Transverse colon (tissue), 4 donors: ENCODE results near the gene SRMS. TPM values are rescaled to one million over a fixed set of nuclear protein-coding genes. Genes with fewer than 3 reads are reported as not detected.

Experiments
- DNase-seq: peaks from one replicate; pipeline ENCODE4 v3.0.0-alpha.2; 2019
- H3K27ac ChIP-seq, 4 donors: fragments of 200-600 bp; sonication (generic); 2 replicates each; pipeline ENCODE4 v1.5.1; 2016 to 2018; ENCODE audit warnings: inconsistent platforms in 4 of 4
- H3K27me3 ChIP-seq: fragments of 200-600 bp; sonication (generic); 2 replicates; pipeline ENCODE4 v1.5.1; 2017; ENCODE audit warnings: inconsistent platforms
- H3K36me3 ChIP-seq, 4 donors: fragments of 200-600 bp; sonication (generic); 2 replicates each; pipeline ENCODE4 v1.5.1; 2017 to 2019; ENCODE audit warnings: inconsistent platforms in 4 of 4
- H3K4me1 ChIP-seq, 4 donors: fragments of 200-600 bp; sonication (generic); 2 replicates each; pipeline ENCODE4 v1.5.1; 2017 to 2020; ENCODE audit warnings: inconsistent platforms in 4 of 4
- H3K4me3 ChIP-seq, 4 donors: fragments of 200-600 bp; sonication (generic); 1 replicate in 1 of 4; 2 replicates in 3 of 4; pipeline versions ENCODE4 v1.5.1 to v1.6.1; 2017 to 2019; ENCODE audit warnings: inconsistent platforms in 4 of 4
- H3K9me3 ChIP-seq, 2 donors: fragments of 200-600 bp; sonication (generic); 2 replicates each; pipeline ENCODE4 v1.5.1; 2017 to 2019; ENCODE audit warnings: inconsistent platforms in 2 of 2
- CTCF ChIP-seq, 5 experiments: fragments of 200-600 bp in 3 of 5; fragments of 450-650 bp in 2 of 5; sonication (generic) in 3 of 5; IDR thresholded peaks; 1 replicate in 2 of 5; 2 replicates in 3 of 5; pipeline ENCODE4 v1.5.1; 2016 to 2017; ENCODE audit warnings: antibody characterized with exemption in 5 of 5, inconsistent platforms in 3 of 5, mild to moderate bottlenecking in 2 of 5, moderate library complexity in 1 of 5
- EP300 ChIP-seq: sonication (generic); formaldehyde crosslinking; IDR thresholded peaks from one replicate; pipeline ENCODE4 v1.6.1; 2017; ENCODE audit warnings: antibody characterized with exemption, low read depth
- POLR2A ChIP-seq: fragments of 450-650 bp; IDR thresholded peaks from one replicate; pipeline ENCODE4 v1.6.1; 2016; ENCODE audit warnings: antibody characterized with exemption, mild to moderate bottlenecking, moderate library complexity
- POLR2AphosphoS5 ChIP-seq, 3 donors: sonication (generic); formaldehyde crosslinking; IDR thresholded peaks; one replicate each; pipeline ENCODE4 v1.6.1; 2016; ENCODE audit warnings: antibody characterized with exemption in 3 of 3
- WGBS, 2 donors: methylation state at CpG; one replicate each; pipeline ENCODE4 v1.1.5; 2018; ENCODE audit warnings: low coverage in 1 of 2; 5-methylcytosine and 5-hydroxymethylcytosine counted together
- in situ Hi-C, 4 donors: fragments of 200-750 bp; cut with MboI; loops; one replicate each; pipeline versions ENCODE4 v1.15.0 to v1.15.1; 2017; ENCODE audit warnings: low sequenced_read_pairs in 3 of 4, low pct_ligation_motif_present in 1 of 4, low pct_unique_long_range_greater_than_20kb in 1 of 4
- intact Hi-C: fragments of 100-400 bp; cut with DNase I; formaldehyde crosslinking; loops from one replicate; pipeline ENCODE4 v1.15.1; 2023; ENCODE audit warnings: low total_unique reads
- total RNA-seq, 4 donors: library from RNA; depleted of rRNA; stranded (reverse); fragments of >200 nt; gene quantifications; one replicate each; pipeline ENCODE4 v1.1.0, GENCODE V29; 2016

The SRMS gene
- total RNA-seq, 4 donors from 2014 or later: 0.79 TPM; not detected in 3

GRCh38 chr20:63554361-63555278, 7.1 kb upstream of the SRMS start:
- Histone ChIP-seq H3K27ac (no peak overlapping the region), H3K9me3 (no peaks in the 10 kb centered on the region), H3K4me1 (peaks cover 0 to 18% (median 10%) of the 10 kb centered on the region in 4 donors), H3K36me3 (no peaks in the 10 kb centered on the region), H3K27me3 (peaks cover 32% of the 10 kb centered on the region), H3K4me3 (peak overlapping the region in 2 of 4 donors; percentile 47 to 66)
- DNase-seq: no peak
- WGBS, 2 donors: 59% methylated on average over 37 of the region's 38 CpGs; no CpG with 5 or more reads in 1 of the 2 donors
- intact Hi-C loops: no loop called here
- TF ChIP-seq EP300: no peak
- TF ChIP-seq POLR2A: no peak
- TF ChIP-seq POLR2AphosphoS5 (IDR thresholded peaks at IDR 0.05): no peak
- no peak for TF ChIP-seq CTCF (IDR thresholded peaks at IDR 0.05)
- in situ Hi-C loops: no loop called here

- H3K27ac ChIP-seq: peak within 1 kb of the TSS in 2 of 4 donors; percentile 22 to 52
- peaks cover 0 to 18% (median 10%) of the 10 kb centered on the region in 4 donors for H3K4me1 ChIP-seq
- H3K4me3 ChIP-seq: peak within 1 kb of the TSS; percentile 26 to 66 (median 40)
- intact Hi-C loops (no loop called here), in situ Hi-C loops (no loop called here)
- peaks cover 37% of the 10 kb centered on the region for H3K27me3 ChIP-seq
- TF ChIP-seq CTCF (IDR thresholded peaks at IDR 0.05) (no peak), EP300 (no peak), POLR2A (no peak), POLR2AphosphoS5 (IDR thresholded peaks at IDR 0.05) (no peak)
- WGBS, 2 donors: 0% methylated on average over 4 of the region's 34 CpGs; no CpG with 5 or more reads in 1 of the 2 donors
- no peaks in the 10 kb centered on the region for H3K36me3 ChIP-seq
- peak; percentile 63 for DNase-seq
- H3K9me3 ChIP-seq: no peaks in the 10 kb centered on the region
Observed at GRCh38 chr20:63553933-63554290, 6.4 kb upstream of the SRMS start, which contains the start of gene FNDC11. TSS of gene FNDC11 (plus strand) at chr20:63554159. CDS start at chr20:63555664, 1,505 bp downstream.

GRCh38 chr20:63553251-63553932, 5.8 kb upstream of the SRMS start:
- H3K27ac ChIP-seq: peak overlapping the region in 2 of 4 donors; percentile 22 to 52
- DNase-seq: peak; percentile 86
- TF ChIP-seq CTCF (IDR thresholded peaks at IDR 0.05) (no peak), EP300 (no peak), POLR2AphosphoS5 (IDR thresholded peaks at IDR 0.05) (no peak), POLR2A (no peak)
- 9% methylated on average over 19 of the region's 37 CpGs; no CpG with 5 or more reads in 1 of the 2 donors for WGBS, 2 donors
- peaks cover 43% of the 10 kb centered on the region for H3K27me3 ChIP-seq
- H3K4me3 ChIP-seq: peak overlapping the region; percentile 26 to 66 (median 40)
- peaks cover 0 to 18% (median 10%) of the 10 kb centered on the region in 4 donors for H3K4me1 ChIP-seq
- H3K36me3 ChIP-seq: no peaks in the 10 kb centered on the region
- intact Hi-C loops: no loop called here
- no peaks in the 10 kb centered on the region for H3K9me3 ChIP-seq
- in situ Hi-C loops: no loop called here
